Lower leg skin (tissue), 3 donors: ENCODE measurements around the gene VAMP8.

Source experiments
- CTCF ChIP-seq, 3 donors: fragments of 450-650 bp; IDR thresholded peaks; one replicate each; pipeline ENCODE4 v1.5.1; 2016; ENCODE audit warnings: antibody characterized with exemption in 3 of 3, mild to moderate bottlenecking in 3 of 3, moderate library complexity in 2 of 3
- POLR2A ChIP-seq, 2 donors: fragments of 450-650 bp; IDR thresholded peaks; one replicate each; pipeline ENCODE4 v1.6.1; 2016 to 2017; ENCODE audit warnings: antibody characterized with exemption in 2 of 2, mild to moderate bottlenecking in 1 of 2, moderate library complexity in 1 of 2

- TF ChIP-seq CTCF (IDR thresholded peaks at IDR 0.05) (no peak), POLR2A (IDR thresholded peaks at IDR 0.05) (no peak)
Measured at GRCh38 chr2:85591563-85591962, 14.2 kb downstream of the VAMP8 start.
